Activated CD4-positive, alpha-beta T cell treated with anti-CD3 and anti-CD28 coated beads for 1 hour (primary cell): ENCODE data around the gene HDGFL3.

Source experiments
- DNase-seq: peaks from one replicate; pipeline ENCODE4 v3.0.0-alpha.2; 2020

HDGFL3 gene

DNA sequence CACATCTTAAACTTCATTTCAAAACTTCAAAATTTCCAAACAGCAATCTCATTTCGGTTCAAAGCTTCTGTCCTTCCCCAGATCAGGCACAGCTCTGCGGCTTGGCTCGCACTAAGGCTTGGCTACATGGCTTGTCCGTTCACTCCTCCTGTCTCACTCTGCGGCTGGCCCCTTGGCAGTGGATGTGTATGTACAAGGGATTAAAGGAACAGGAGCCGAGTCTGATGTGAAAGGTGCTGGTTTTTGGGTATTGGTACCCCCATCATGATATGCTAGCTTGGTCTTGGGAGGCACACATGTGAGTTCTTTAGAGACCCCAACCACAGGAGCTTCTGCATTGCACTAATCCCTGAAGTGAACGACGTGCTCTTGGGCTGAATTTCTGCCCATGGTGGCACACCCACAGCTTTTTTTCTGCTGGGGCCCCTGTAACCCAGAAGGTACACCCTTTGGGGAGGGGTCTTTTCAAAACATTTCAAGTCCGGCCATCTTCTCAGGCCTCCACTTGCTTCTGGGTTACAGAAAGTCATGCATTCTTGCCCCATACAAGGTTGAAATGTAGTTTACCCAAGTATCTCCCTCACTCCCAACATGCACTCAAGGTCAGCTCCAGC, 87.5 kb downstream of the HDGFL3 start:
- no peak for DNase-seq

DNA sequence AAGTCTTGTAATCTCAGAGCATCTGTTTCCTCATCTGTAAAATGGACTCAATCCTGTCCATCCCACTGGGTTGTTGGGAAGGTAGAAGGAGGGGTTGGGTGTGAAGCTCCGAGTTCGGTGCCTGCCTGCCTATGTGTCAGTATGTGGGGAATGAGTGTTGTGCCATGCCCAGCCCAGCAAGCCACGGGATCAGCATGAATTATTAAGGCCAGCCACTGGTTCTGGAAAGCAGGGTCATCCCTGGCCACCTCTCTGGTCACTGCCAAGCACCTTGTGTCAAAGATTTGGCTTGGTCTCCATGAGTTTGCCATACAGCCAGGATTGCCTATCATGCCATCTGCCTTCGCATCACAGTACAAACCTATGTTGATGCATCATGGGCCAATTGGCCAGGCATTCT, 88.7 kb downstream of the HDGFL3 start:
- DNase-seq, result no peak

DNA sequence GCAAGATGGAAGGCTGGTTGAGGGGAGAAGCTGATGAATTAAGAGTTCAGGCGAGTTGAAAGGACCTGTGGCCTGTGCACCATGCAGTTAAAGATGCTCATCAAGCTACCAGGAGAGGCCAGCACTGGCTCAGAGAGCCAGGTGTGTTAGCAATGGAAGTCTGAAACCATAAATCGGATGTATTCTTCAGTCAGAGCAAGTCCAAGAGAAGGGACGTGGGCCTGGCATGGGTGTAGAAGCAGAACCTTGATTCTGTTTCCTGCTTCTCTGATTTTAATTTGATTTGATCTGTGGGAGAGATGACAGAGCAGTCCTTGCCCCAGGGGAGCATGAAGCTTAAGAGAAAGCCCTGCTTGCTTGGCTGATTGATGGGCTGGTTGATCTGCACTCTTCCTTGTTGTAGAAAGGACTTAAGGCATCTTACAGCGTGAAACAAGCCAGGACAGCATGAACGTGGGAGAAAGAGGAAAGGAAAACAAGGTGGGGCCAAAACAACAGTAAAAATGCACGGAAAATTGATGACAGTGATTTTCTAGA, 89.3 kb downstream of the HDGFL3 start:
- DNase-seq, result no peak

DNA sequence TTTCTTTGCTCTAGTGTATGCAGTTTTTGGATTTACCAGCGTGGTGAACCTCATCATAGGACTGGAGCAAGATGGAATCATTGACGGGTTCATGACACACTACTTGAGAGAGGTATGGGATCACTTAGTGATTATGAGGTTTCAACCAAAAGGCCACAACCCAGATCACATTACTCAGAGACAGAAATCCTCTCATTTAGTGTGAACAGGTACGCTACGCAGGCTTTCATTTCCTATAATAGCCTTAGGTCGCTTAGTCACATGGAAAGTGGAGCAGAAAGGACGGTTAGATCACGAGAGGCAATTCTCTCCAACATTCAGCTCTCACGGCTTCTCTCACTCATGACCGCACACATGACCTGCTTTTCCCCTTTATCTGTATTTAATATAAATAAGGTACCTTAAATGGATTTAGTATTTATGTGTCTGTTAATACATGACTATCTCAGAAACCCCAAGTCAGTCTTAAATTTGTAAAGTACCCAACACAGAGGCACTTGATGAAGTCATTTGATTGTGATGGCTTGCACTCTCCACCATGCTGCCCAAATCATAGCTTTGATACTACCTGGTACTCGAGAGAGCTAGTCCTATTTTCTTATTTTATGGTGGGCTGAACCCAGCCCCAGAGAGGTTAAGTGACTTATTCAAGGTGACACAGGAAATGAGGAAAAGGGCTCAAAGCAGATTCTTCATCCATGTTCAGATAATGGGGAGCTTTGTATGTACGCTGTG, 91.6 kb downstream of the HDGFL3 start:
- DNase-seq, result no peak

DNA sequence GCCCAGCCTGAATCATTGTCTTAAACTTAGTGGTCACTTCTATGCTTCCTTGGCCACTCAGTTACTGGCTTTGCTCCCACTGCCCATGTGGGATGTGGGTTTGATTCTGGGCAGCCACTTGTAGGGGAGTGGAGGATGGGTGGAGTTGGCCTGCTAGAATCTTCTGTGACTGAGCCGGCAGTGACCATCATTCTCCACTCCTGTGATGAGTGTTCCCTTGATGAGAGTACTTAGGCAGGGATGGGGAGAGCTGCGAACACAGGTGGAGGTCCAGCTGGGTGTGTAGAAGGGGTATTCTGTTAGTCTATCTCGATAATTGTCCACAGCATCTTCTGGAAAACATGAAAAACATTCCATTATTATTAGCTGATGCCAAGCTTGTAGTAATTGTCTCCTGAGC, 92.2 kb downstream of the HDGFL3 start:
- no peak for DNase-seq

DNA sequence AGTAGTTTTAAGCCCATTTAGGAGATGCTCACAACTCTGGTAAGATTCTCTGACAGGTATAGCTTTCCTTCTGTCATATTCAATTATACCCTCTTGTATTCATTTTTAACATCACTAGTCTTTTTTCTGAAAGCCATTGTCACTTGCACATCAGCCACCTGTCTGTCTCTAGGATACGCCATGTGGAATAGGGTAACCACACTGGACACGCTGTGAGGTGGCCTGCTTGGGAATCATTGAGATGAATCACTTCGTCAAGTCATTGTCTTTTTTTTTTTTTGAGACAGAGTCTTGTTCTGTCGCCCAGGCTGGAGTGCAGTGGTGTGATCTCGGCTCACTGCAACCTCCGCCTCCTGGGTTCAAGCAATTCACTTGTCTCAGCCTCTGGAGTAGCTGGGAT, 92.8 kb downstream of the HDGFL3 start:
- no peak for DNase-seq

DNA sequence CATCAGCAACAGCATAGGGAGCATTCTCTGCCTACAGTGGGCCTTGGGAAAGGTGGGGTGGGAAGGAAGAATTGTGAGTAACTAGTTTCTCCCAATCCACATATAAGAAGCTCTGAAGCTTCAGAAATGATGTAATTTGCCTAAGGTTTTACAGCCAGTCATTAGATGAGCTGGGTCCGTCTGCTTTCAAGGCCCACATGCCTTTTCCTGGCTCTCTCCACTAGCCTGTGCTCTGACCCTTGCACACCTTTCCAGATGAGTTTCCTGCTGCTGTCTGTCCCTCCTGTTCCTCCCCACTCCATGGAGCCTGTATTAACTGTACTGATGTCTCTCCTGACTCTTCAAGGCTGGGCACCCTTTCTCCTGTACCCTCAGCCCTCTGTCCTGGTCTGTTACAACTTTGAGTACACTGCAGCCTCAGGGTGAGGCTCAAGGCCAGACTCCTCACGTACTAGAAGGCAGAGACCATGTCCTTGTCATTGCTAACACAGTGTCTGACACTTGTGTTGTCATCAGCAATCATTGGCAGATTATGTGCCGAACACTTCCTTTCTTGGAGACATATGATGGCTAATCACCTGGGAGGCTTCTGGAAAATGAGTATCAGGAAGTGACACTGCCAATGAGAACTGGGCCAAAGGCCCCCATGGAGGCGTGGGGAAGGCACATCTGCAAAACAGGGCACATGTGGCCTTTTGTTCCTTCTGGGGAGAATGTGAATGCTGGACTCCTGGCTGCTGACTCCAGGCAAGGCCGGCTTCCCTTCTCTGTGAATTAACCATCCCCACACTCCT, 93.5 kb downstream of the HDGFL3 start:
- no peak for DNase-seq

DNA sequence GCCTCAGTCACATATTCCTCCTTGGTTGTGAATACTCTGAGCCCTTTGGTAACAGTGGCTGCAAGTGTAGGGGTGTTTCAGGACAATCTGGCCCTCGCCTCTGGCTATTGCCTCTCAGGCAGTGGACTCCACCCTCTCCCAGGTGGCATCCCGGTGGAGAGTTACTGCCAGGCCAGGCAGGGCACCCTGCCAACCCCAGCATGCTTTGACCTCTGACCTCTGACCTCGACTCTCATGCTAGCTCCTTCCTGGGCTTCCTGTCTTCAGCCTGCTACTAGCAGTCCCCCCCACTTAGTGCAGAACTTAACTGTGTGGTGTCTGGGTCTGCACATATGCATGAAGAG, 94.7 kb downstream of the HDGFL3 start:
- DNase-seq, result no peak

DNA sequence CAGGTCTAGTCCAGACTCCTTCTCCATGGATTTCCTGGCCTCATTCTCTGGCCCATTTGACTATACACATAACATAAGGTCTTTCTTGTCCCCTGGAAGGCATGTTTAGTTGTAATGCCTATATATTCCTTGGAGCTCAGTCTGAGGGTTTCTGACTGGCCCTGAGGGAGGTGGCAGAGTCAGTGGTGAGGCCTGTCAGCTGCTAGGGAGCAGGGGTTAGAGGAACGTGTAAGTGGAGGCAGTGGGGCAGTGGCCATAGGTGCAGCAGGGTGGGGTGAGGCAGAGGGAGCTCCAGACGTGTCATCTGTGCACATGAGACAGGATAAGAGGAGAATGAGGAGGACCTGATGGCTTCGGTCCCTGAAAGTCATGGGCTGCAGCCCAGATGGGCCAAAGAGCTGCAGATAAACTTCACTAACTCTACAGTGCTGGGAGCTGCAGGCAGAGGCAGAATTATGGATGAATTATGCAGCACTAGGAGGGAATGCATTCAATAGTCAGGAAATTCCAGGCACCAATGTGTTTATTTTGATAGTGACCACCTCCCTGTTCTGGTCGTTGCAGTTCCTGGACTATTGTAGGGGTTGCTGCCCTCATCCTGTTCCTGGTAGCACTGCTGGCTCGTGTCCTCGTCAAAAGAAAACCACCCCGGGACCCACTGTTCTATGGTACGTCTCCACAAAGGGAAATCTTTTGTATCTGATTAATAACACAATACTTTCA, 95.2 kb downstream of the HDGFL3 start:
- DNase-seq, result no peak

DNA sequence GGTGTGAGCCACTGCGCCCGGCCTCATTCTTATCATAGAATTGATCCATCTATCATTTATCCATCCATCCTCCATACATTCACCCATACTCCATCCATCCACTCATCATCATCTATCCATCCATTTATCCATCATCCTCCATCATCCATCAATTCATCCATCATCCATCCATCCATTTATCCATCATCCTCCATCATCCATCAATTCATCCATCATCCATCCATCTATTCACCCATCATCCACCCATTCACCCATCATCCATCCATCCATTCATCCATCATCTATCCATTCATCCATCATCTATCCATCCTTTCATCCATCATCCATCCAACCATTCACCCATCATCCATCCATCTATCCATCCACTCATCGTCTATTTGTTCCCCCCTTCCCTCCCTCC, 96.5 kb downstream of the HDGFL3 start:
- DNase-seq, result no peak

DNA sequence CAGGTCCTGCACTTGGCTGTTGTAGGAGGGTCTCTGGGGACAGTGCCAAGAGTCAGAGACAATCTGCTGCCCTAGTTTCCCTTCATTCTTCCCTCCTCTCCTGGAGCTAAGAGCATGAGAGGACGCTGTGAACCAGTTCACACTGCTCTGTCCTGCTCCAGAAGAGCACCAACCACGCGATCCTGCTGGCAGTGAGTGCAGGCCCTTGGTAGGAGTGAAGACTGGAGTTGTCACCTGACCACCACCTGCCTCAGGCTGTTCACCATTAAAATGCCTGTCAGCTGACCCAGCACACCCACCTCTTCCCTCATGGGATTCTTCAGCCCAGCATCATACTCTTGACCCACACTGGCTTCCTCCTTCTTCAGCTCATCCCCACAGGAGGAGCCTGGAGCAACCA, 97.2 kb downstream of the HDGFL3 start:
- DNase-seq, result no peak

DNA sequence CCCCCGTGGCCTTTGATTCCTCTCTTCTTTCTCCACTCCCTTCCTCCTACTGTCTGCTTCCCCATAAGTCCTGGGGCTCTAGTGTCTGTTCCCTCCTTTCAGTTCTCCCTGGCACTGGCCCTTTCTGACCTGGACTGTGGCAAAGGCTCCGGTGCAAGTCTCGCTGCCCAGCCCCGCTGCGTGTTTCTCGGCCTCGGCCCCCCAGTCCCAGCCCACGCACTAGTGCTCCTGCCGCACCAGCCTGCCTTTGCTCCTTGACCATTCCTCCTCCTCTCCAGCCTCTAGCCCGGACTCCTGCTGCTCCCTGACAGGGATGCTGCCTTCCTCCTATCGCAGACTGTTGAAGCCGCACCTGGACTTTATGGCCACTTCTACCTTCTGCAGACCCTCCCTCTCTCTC, 98.1 kb downstream of the HDGFL3 start:
- DNase-seq, result no peak

DNA sequence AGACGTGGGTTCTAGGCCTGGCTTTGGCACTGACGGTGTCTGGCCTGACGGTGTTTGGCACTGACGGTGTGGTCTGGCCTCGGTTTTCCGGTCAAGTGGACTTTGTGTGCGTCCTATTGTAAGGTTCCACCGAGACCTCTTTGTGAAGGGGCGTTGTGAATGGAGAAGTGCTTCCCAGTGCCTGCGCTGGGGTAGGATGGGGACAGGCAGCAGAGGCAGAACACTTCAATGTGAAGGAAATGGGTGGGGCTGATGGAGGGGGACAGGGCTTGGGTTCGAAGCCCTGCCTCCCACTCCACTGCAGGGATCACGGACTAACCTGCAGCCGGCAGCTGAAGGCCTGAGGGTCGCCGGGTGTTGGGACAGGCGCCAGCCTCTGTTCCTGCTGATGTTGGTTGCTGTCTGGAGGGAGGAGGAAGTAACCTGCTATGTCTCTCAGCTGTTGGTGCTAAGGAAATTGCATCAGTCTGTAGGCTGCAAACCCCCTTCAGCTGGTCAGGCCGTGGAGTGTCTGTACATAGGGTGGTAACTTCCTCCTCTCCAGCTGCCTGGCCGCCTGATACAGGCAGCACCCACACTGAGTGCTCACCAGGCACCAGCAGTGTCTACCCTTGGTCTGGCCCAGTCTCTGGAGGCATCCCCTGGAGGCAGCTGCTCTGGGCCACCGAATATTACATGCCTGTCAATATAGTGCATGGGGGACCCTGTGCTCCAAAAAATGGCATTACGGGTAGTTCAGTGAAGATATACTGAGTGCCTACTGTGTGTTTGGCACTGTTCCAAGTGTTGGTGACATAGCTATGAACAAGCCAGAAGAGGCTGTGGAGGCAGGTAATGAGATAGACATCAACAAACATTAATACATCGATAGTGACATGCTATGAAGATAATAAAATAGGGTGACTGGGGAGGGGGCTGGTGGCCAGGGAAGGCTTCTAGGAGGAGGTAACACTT, 99.1 kb downstream of the HDGFL3 start:
- DNase-seq, result no peak

DNA sequence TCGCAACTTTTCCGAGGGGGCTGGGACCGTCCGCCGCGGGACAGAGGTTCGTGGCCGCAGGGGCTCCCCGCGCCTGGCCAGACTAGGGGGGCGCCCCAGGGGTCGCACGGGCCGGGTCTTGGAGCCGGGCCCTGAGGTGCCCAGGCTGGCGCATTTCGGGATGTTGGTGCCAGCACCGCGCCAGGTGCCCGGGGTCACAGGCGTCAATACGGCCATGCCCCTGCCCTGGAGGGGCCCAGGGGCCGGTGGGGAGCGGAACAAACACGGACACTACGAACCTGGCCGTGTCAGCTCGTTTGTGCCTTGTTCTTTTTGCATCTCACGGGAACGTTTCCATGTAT, 99.8 kb downstream of the HDGFL3 start:
- DNase-seq, result no peak

DNA sequence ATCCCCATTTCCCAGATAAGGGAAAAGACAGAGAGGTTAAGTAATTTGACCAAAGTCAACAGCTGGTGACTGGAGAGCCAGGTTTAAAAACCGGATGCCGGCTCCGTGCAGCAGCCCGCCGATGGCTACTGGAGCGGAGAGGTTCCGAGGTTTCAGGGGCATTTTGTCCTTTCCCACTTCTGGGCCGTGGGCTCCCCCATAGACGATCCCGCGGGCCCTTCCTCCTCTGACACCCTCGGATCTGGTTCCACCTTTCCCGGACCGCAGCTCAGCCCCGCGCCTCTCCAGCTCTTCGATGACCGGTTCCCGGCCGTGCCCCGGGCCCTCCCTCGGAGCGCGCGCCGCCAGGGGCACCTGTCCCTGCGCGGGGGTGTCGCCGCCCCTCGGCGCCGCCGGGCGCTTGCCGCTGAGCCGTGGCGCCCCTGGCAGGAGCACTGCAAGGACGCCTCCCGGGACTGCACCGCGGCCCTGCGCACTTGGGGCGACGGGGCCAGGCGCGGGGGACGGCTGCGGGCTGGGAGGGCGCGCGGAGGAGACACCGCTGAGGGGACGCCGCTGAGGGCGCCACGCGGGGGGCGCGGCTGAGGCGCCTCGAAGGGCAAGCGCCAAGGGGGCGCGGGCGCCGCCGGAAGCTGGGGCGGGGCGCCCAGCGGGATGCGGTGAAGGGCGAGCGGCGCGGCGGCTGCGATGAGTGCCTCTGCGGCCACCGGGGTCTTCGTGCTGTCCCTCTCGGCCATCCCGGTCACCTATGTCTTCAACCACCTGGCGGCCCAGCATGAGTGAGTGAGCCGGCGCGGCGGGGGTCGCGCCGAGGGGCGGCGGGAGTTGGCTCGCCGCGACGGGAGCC, 100.4 kb downstream of the HDGFL3 start, which contains the start of gene TM6SF1:
TSS of gene TM6SF1 (plus strand) at position 652 of the 847 bp plus-strand sequence. CDS start at position 688, 36 bp downstream.
- DNase-seq, result no peak

DNA sequence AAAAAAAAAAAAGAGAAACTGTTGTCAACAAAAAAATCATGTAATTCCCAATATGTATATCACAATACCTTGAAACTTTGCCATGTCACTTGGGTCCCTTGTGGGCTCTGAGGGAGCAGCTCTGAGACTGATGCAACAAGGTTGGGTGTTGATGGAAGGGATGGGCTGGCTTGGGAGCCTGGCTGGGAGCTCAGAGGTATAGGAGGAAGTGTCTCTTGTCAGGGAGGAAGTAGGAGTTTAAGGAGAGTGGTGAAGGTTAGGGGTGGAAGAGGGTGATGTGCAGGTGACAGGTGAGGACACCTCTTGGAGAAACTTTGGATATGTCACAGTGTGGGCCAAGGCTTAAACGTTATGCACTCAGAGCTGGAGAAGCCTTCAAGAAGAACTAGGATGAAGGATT, 102.2 kb downstream of the HDGFL3 start:
- no peak for DNase-seq

DNA sequence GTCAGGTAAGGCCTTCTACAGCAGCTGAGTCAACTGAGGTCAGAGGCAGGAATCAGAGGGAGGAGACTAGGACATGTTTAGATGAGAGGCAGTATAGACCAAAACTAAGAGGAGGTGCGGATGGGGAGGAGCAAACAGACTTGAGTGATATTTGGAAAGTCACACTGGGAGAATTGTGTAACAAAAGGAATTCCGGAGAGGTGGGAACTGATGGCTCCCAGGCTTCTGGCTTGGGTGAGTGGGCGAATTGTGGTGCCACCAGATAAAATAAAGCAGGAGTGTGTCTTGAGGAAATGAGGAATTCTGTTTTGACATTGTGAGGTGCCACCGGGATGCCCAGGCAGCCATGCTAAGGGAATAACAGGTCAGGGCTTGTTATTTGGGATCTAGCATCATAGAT, 103.5 kb downstream of the HDGFL3 start:
- no peak for DNase-seq

DNA sequence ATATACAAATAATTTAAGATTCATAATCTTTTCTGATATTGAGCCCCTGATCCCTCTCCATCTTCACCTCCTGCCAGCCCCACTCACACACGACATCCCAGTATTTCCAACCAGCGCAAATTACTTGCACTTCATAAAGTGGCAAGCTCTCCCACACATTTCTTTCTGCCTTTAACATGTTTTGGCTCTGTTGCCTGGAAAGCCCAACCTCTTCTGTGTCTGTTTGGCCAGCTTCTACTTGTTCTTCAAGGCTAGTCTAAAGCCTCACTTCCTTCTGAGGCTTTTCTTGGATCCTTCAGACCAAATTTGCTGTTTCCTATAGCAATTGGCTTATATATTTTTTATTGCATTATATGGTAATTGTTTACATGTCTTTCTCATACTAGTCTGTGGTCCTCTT, 105.3 kb downstream of the HDGFL3 start:
- no peak for DNase-seq

DNA sequence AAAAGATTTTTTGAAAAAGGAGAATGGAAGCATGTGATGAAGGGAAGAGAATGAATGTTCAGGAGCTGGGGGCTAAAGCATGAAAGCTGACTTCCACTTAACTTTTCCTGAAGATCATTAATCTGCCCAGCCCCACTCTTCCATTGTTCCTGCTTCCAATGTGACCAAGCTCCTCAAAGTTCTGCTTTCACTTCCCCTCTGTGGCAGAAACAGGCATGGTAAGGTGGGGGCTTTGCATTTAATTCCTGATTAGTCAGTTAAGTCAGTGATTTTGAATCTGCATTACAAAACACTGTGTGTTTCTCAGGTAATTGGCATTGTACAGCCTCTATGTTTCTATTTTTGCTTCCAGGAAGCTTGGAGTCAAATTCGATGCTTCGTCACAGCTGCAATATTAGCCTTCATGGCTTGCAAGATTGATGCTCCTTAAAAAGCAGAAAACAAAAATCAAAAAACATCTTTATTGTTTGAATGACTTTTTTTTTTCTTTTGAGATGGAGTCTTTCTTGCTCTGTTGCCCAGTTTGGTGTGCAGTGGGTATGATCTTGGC, 107.5 kb downstream of the HDGFL3 start:
- DNase-seq, result no peak

DNA sequence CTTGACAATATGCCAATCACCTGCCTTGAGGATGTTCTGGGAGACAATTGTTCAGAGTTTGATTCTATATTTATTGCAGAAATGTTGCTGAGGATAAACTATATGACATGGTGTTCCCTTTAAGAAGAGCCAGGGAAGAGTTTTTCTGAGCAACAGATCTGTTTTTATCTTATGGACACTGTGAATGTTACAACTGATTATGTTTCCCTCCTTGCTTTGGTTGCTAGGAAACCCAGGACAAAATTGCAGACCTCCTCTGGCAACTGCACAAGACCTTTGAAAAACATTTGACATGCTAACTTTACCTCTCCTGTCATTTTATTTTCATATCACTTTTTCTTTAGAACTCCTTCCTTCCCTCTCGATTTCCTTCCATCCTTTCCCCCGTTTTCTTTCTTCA, 108.3 kb downstream of the HDGFL3 start:
- no peak for DNase-seq

DNA sequence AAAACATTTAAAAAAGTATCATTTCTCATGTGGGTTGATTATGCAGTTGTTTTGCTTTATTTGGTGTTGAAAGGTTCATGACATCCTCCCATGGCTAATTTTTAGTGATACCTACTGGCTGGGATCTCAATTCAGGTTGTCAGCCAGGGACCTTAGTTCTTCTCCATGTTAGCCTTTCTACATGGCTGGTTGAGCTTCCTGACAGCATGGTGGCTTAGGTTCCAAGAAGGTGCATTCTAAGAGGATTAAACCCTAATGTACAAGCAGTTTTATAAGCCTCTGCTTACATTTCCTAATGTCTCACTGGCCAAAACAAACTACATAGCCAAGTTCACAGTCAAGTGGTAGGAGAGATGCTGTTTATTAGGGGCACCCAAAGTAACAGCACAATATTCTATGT, 109.5 kb downstream of the HDGFL3 start:
- DNase-seq, result no peak
